GM21576 (cell line): ENCODE data around the gene NR1H2.
A peak's percentile ranks its signal among the peaks of the same experiment; 100 is the strongest.

Experiments
- ATAC-seq: cut with Tn5 transposase; IDR thresholded peaks from one replicate; pipeline ENCODE4 v1.9.1; 2021; ENCODE audit warnings: mild to moderate bottlenecking, moderate library complexity; ENCODE audit not compliant: unreplicated experiment

The NR1H2 gene

DNA sequence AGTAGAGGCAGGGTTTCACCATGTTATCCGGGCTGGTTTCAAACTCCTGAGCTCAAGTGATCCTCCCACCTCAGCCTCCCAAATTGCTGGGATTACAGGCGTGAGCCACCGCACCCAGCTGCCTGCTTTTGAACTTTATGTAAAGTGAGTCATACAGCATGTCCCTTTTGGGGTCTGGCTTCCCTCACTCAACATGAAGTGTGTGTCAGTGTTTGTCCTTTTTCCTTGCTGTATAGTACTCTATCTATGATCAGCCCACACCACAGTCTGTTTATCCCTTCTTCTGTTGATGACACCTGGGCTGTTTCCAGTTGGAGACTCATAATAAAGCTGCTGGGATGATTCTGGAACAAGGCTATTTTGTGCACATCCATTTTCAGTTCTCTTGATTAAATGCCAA lies 44.6 kb downstream of the NR1H2 start:
- ATAC-seq = no peak

GRCh38 chr19:50422397-50423278 lies 46.4 kb downstream of the NR1H2 start:
- ATAC-seq = no peak

- ATAC-seq = no peak
Measured at GRCh38 chr19:50423279-50424113, 47.2 kb downstream of the NR1H2 start.

GRCh38 chr19:50425581-50425980 lies 49.3 kb downstream of the NR1H2 start:
- ATAC-seq = no peak

DNA sequence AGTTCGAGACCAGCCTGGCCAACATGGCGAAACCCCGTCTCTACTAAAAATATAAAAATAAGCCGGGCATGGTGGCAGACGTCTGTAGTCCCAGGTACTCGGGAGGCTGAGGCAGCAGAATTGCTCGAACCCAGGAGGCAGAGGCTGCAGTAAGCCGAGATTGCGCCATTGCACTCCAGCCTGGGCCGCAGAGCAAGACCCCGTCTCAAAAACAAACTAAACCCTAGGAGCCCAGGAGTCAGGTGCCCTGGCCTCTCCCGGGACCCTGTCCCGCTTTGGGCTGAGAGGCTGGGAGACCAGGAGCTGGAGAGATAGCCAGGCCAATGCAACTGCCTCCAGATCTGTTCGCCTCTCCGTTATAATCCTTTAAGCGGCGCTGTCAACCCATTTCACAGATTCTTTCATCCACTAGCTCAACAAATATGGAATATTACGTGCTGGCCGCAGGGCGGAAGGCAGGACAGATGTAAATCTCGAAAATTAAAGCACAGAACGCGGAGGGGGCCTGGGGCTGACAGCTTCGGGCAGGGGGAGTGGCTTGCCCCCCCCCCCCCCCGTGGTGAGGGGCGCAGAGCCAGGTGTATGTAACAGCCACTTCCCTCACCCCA lies 51.2 kb downstream of the NR1H2 start:
- no peak for ATAC-seq

DNA sequence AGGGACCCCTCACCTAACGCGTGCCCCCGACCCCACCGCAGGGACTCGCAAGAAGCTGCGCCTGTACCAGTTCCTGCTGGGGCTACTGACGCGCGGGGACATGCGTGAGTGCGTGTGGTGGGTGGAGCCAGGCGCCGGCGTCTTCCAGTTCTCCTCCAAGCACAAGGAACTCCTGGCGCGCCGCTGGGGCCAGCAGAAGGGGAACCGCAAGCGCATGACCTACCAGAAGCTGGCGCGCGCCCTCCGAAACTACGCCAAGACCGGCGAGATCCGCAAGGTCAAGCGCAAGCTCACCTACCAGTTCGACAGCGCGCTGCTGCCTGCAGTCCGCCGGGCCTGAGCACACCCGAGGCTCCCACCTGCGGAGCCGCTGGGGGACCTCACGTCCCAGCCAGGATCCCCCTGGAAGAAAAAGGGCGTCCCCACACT lies 51.8 kb downstream of the NR1H2 start:
- ATAC-seq = no peak

- no peak for ATAC-seq
Measured at GRCh38 chr19:50428772-50429463, 52.7 kb downstream of the NR1H2 start.

- no peak for ATAC-seq
Measured at GRCh38 chr19:50430888-50431342, 54.7 kb downstream of the NR1H2 start.

GRCh38 chr19:50431343-50432220 lies 55.3 kb downstream of the NR1H2 start:
- peak; percentile 71 for ATAC-seq

DNA sequence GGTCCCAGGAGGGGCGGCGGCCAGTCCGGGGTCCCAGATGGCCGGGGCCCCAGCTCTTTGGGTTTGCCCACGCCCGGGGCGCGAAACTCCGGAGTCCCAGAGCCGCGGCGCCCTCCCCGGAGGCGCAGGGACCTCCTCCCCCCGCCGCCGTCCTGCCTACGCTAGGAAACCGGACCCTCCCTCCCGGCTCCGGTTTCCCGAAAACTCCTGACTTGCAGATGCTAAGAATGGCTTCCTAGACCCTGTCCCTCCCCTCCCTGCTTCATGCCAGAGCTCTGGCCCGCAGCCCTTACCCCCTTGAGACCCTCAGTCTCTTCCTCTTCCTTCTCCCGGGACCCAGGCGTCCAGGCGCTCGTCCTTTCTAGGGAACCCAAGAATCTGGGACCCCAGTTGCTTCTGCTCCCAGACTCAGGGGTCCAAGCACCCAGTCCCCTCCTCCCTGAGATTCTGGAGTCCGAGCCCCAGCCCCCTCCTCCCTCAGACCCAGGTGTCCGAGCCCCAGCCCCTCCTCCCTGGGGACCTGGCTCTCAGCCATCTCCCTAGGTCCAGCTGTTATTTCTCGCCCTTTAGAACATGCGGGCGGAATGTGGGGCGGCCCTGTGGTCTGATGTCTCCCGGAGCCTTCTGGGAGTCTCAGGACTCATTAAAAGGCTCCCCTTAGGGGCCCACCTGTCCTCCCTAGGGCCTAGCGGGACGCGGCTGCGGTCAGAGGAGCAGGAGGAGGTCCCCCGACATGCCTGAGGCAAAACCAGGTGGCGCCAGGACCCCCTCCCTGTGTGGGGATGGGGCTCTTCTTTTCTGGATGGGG lies 56.2 kb downstream of the NR1H2 start, which contains the start of gene MYBPC2:
Gene MYBPC2 (plus strand): TSS at position 672 of the 808 bp plus-strand sequence. CDS start 62 bp downstream, at position 734.
- ATAC-seq = no peak
